ENCODE data around the gene BRAF.
A peak's percentile ranks its signal among the peaks of the same experiment; 100 is the strongest.
"Not testable (repeated sequence)": the region's sequence is repeated elsewhere in the genome, so short reads cannot be mapped to it uniquely, and the experiment has no call there.

The BRAF gene

GRCh38 chr7:140671966-140672365 lies 252.8 kb downstream of the BRAF start:
- Histone ChIP-seq H3K9me3 (ENCODE audit: control insufficient read depth, insufficient read depth, low read depth, low read length) (no peaks in the 10 kb centered on the region), H3K4me1 (ENCODE audit: control insufficient read depth, insufficient read depth, low read length) (no peaks in the 10 kb centered on the region), H3K4me3 (ENCODE audit: low read depth, low read length) (no peak overlapping the region), H3K27ac (ENCODE audit: extremely low read depth, low read depth, low read length) (no peak overlapping the region), H3K36me3 (ENCODE audit: control insufficient read depth in 2 of 2, insufficient read depth in 1 of 2, low read length in 2 of 2) (peaks cover 0 to 17% of the 10 kb centered on the region in 2 experiments; a peak in 2 of 3 replicates)
- peak; percentile 35 for TF ChIP-seq SETDB1 (IDR thresholded peaks at IDR 0.05; ENCODE audit: insufficient read length, low read length)
- no peak for TF ChIP-seq ZNF146 (tag by site-specific recombination; IDR thresholded peaks at IDR 0.05)
- no peak for TF ChIP-seq ZNF366 (tag by site-specific recombination; conservative IDR thresholded peaks at IDR 0.05)
- ChIA-PET CTCF (no interaction called here), POLR2A (no interaction called here)

- no peak for TF ChIP-seq ZNF416 (tag by site-specific recombination; IDR thresholded peaks at IDR 0.05)
- no peak for TF ChIP-seq PRDM1 (tag by site-specific recombination; IDR thresholded peaks at IDR 0.05)
- no peak for TF ChIP-seq ZNF776 (tag by site-specific recombination; IDR thresholded peaks at IDR 0.05; ENCODE audit: borderline replicate concordance)
- no peak for TF ChIP-seq ZNF311 (tag by site-specific recombination; IDR thresholded peaks at IDR 0.05; ENCODE audit: borderline replicate concordance)
- TF ChIP-seq ZNF558 (tag by site-specific recombination; IDR thresholded peaks at IDR 0.05) = no peak
- TF ChIP-seq ZFP41 (tag by site-specific recombination; IDR thresholded peaks at IDR 0.05; ENCODE audit: borderline replicate concordance) = no peak
- TF ChIP-seq ZFP3 (tag by site-specific recombination; IDR thresholded peaks at IDR 0.05; ENCODE audit: low read depth) = no peak
- Histone ChIP-seq H3K36me3 (ENCODE audit: control insufficient read depth in 2 of 2, insufficient read depth in 1 of 2, low read length in 2 of 2) (peaks cover 0 to 2% of the 10 kb centered on the region in 2 experiments; a peak in 1 of 3 replicates), H3K27ac (ENCODE audit: extremely low read depth, low read depth, low read length) (no peak overlapping the region), H3K9me3 (ENCODE audit: control insufficient read depth, insufficient read depth, low read depth, low read length) (no peaks in the 10 kb centered on the region), H3K4me1 (ENCODE audit: control insufficient read depth, insufficient read depth, low read length) (no peaks in the 10 kb centered on the region), H3K4me3 (ENCODE audit: low read depth, low read length) (no peak overlapping the region)
- POLR2A ChIA-PET = interaction anchor here (0.7 kb wide), 1 partner anchor 25 kb away, joined by 4 read pairs; no protein-coding TSS in a partner anchor
- CTCF ChIA-PET = interaction anchor here (0.6 to 1.2 kb wide), 2 partner anchors 10 to 935 kb away, joined by 4 to 6 read pairs; no protein-coding TSS in a partner anchor
These were observed 254.3 kb downstream of the BRAF start for GRCh38 chr7:140670343-140670935.

- POLR2A ChIA-PET; H3K9me3 ChIP-seq (ENCODE audit: control insufficient read depth, insufficient read depth, low read depth, low read length); H3K36me3 ChIP-seq (ENCODE audit: control insufficient read depth in 2 of 2, insufficient read depth in 1 of 2, low read length in 2 of 2); H3K4me1 ChIP-seq (ENCODE audit: control insufficient read depth, insufficient read depth, low read length); H3K4me3 ChIP-seq (ENCODE audit: low read depth, low read length); H3K27ac ChIP-seq (ENCODE audit: extremely low read depth, low read depth, low read length): not testable (repeated sequence)
- CTCF ChIA-PET = interaction anchor here (0.6 to 1.3 kb wide), 4 partner anchors 10 to 935 kb away, joined by 3 to 6 read pairs (median 4); no protein-coding TSS in a partner anchor
- TF ChIP-seq KLF1 (tag by site-specific recombination; IDR thresholded peaks at IDR 0.05) = peak; percentile 98
These were observed 254.9 kb downstream of the BRAF start for GRCh38 chr7:140669862-140670261.

GRCh38 chr7:140669352-140669751 lies 255.4 kb downstream of the BRAF start:
- CTCF ChIA-PET = interaction anchor here (0.7 to 1.3 kb wide), 5 partner anchors 9 to 679 kb away, joined by 3 to 6 read pairs (median 4); no protein-coding TSS in a partner anchor
- TF ChIP-seq ZSCAN23 (tag by site-specific recombination; IDR thresholded peaks at IDR 0.05) (no peak), ZNF362 (tag by site-specific recombination; IDR thresholded peaks at IDR 0.05) (no peak), SP7 (tag by site-specific recombination; IDR thresholded peaks at IDR 0.05) (0 out of 2 replicates have a peak, but pooled peaks have one; percentile 25)
- Histone ChIP-seq H3K9me3 (ENCODE audit: control insufficient read depth, insufficient read depth, low read depth, low read length) (no peaks in the 10 kb centered on the region), H3K4me1 (ENCODE audit: control insufficient read depth, insufficient read depth, low read length) (no peaks in the 10 kb centered on the region), H3K27ac (ENCODE audit: extremely low read depth, low read depth, low read length) (no peak overlapping the region), H3K4me3 (ENCODE audit: low read depth, low read length) (no peak overlapping the region), H3K36me3 (ENCODE audit: control insufficient read depth in 2 of 2, insufficient read depth in 1 of 2, low read length in 2 of 2) (no peaks in the 10 kb centered on the region)
- POLR2A ChIA-PET = interaction anchor here (0.6 to 0.7 kb wide), 2 partner anchors 45 to 158 kb away, joined by 3 read pairs; no protein-coding TSS in a partner anchor

Measured in HEK293 (cell line).